Measurements from ENCODE around the gene USP7.
A peak's percentile ranks its signal among the peaks of the same experiment; 100 is the strongest.
"Not testable (repeated sequence)": the region's sequence is repeated elsewhere in the genome, so short reads cannot be mapped to it uniquely, and the experiment has no call there.

Gene USP7

DNA sequence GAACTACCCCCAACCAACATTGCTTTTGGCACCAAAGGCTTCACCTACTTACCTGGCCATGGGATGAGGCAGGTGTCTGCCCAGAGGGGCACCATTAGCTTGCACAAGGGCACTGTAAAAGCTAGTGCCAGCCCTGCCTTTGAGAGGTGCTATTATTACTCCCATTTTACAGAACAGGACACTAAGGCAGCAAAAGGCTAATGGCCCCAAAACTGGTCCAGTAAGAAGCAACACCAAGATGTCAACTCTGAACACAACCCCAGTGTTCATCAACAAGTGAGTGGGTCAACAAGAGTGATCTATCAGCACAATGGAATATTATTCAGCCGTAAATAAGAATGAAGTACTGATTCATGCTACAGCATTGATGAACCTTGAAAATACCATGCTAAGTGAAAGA lies 7.7 kb upstream of the USP7 start:
- DNase-seq = no peak

DNA sequence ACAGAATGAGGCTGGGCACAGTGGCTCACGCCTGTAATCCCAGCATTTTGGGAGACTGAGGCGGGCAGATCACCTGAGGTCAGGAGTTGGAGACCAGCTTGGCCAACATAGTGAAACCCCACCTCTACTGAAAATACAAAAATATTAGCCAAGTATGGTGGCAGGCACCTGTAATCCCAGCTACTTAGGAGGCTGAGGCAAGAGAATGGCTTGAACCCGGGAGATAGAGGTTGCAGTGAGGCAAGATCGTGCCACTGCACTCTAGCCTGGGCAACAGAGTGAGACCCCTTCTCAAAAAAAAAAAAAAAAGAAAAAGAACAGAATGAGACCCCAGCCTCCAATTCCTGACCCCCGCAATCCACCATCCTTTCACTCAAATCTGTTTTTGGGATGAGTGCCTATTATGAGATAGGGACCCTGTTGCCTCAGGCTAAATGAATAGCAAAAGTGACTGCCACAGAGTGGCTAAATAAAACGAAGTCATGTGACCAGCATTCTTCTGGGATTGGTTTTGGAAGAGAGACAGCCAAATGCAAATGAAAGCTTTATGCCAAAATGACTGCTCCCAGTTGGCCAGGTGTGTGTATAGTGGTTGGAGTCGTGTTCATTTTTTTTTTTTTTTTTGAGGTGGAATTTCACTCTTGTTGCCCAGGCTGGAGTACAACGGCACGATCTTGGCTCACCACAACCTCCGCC lies 5.6 kb upstream of the USP7 start:
- DNase-seq = not testable (repeated sequence)

DNA sequence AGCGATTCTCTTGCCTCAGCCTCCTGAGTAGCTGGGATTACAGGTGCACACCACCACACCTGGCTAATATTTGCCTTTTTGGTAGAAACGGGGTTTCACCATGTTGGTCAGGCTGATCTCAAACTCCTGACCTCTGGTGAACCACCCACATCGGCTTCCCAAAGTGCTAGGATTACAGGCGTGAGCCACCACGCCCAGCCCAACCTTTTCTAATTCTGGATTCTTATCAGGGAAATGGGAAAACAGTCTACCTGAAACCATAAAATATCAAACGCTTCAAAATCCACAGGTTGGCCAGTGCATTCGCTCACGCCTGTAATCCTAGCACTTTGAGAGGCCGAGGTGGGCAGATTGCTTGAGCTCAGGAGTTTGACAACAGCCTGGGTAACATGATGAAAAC lies 4.3 kb upstream of the USP7 start:
- not testable (repeated sequence) for DNase-seq

DNA sequence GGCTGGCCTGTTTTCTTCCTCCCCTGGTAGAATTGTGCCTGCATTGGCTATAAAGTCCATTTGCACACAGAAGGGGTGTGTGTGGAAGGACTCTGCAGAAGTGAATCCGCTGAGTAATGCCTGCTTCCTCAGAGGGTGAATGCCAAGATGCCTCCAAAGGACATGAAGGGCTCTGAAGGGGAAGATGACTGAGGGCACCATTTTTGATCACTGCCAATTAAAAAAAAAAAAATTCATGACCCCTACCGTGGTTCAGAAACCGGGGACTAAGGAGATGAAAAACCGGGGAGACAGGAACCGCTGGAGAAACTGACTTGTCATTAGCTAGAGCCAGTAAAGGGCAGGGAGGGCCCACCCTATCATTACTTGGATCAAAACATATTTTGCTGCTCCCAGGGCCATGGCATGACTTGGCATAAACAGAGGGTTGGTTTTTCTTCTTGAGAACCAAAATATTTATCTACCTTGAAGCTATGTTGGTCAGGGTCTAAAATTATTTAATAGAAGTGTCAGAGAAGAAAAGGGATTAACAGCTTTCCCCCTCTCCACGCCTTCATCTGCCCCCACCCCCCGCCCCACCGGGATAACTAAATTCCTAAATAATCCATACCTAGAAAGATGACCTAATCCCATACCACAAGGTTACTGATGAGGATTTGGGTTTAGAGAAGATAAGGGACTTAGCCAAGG lies 3.6 kb upstream of the USP7 start:
- no peak for DNase-seq

DNA sequence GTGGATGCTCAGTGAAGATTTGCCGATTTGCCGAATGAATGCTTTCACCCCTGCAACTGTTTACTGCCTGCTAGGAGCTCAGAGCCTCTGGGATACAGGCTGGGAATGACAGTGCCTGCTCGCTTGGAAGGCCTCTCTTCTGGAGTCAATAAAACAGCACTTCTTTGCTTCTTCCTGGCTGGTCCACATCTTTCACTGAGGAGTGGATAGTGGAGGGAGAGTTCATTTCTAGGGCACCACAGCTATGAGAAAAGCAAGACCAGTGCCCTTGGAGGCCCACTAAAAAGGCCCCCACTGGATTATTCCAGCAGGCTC lies 3.1 kb upstream of the USP7 start:
- DNase-seq = no peak

DNA sequence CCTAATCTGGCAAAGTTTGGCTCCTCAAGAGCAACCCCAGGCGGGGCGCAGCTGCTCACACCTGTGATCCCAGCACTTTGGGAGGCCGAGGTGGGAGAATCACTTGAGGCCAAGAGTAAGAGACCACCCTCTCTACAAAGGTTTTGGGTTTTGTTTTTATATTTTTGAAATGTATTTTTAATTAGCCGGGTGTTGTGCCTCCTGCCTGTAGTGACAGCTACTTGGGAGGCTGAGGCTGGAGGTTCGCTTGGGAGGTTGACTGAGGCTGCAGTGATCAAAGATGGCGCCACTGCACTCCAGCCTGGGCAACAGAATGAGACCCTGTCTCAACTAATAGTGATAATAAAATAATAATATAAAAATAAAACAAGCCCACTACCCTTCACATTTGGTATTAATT lies 756 bp upstream of the USP7 start:
- DNase-seq = no peak

DNA sequence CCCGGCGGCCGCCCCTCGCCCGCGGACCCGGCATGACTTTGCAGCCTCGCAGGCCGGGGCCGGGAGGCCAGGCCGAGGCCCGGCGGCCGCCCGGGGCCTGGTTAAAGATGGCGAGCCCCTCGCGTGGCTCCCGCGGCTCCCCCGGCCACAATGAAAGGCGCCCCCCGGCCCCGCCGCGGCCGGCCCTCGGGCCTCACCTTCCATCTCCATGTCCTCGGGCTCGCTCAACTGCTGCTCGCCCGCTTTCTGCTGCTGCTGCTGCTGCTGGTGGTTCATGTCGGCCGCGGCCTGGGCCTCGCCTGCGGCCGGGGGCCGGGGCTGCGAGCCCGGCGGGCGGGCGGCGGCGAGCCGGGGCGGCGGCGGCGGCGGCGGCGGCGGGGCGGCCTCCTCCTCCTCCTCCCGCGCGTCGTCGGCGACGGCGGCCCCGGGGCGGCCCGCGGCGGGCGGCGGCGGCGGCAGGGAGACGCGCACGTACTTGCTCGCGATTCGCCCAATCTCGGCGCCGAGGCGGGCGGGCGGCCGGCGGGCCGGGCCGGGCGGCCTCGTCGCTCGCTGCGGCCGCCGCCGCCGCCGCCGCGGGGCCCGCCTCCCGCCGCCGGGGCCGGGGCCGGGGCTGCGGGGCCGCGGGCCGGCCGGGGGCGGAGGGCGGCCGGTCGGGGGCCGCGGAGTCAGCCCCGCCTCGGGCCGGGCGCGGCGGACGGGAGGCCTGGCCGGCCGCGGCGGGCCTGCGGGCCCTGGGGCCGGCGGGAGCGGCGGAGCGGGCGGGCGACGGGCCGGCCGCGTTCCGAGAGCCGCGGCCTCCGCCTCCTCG lies 491 bp downstream of the USP7 start:
- DNase-seq = no peak

DNA sequence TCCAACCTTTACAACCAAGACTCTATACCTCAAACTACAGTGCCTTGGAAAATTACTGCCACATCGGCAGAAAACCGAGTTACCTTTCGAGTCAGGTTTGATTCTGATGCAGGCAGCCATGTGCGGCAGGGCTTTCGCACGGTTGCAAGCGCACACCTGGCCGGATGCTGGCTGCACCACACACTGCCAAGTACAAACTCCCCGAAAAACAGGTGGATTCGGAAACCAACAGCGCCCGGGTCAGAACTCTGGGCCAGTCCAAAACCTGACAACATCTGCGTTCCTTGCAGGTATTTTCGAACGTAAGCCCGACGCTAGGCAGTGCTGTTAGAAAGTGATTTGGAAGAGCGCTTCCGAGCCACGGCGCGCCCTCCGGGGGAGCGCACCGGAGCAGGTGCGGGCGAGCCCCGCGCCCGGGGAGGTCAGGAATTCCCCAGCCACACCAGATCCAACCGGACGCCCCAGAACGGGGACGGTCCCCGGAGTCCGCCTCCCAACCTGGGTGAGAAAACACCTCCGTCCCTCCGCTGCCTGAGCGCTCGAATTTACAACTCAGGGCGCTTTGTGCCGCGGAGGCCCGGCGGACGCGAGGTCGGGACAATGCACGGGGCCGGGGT lies 1.2 kb downstream of the USP7 start:
- DNase-seq = peak; percentile 56

DNA sequence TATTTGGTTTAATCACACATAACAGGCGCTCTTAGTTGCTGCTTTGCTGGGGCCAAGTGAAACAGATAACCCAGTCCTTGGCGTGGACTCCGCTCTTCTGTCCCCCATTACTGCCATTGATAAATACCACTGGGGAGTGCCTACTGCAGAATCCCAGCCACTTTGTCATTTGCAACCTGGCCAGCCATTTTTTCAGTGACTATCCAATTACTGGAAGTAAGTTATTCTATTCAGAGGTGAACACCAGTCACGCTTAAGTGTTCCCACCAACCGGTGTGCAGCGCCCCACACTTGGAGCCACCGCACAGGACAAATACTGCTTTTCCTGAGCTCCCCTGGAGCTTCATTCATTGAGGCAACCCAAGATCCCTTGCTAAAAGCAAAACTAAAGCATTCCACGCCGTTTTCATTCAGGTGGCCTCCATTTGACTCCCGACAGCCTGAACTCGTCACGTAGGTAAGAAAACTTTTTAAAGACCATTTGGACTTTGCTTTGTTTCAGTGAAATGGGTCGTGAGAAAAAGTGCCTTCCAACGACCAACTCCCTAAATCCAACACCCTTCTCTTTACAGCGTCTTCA lies 1.8 kb downstream of the USP7 start:
- DNase-seq = no peak

DNA sequence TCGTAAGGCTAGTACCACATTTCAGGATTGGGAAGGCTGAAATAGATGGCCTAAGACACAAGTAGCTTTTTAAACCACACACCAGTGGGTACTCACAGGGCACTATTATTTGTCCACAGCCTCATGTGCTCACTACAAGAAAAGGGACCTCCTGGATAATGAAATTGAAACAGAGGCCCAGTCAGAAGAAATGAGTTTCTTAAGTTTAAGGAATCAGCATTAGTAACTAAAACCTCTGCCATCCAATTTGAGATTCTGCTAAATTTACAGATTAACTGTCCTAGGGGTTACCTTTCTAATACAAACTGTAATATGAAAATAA lies 3.0 kb downstream of the USP7 start:
- DNase-seq = no peak

DNA sequence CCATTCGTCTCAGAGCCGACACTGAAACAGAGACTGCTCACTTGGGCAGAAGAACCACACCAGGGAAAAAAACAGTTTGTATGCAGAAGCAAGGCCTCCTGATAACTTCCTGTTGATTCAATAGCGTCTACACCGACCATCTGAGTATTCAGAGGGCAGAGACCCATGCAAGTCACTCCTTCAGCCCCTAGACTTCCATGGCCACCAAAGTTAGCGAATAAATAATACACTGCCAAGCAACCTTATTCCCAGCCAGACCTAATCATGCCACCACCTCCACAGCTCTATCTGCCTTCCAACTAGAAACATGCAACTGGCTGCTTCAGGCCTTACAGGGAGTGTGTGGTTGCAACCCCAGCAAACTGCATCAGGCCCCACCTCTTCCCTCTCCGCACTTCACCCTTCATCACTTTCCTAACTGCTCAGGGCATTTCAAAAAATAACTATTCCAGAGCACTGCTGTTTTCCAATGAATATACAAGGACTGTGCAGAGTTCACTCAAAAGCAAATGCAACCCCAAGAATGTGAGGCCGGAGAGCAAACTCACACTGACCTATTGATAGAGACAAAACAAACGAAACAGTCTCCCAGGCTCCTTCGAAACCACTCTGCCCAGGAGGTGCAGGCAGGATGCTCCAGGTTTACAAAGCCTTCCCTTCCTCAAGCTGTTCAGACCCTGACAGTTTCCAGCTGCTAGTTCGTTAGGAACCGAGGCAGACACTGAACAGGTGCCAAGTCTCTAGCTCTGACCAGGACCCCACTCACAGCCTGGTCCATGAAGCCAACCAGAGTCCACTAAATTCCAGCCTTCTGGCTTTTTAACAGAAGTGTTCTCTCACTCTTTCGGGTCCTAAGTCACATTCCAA lies 3.6 kb downstream of the USP7 start:
- DNase-seq = no peak

DNA sequence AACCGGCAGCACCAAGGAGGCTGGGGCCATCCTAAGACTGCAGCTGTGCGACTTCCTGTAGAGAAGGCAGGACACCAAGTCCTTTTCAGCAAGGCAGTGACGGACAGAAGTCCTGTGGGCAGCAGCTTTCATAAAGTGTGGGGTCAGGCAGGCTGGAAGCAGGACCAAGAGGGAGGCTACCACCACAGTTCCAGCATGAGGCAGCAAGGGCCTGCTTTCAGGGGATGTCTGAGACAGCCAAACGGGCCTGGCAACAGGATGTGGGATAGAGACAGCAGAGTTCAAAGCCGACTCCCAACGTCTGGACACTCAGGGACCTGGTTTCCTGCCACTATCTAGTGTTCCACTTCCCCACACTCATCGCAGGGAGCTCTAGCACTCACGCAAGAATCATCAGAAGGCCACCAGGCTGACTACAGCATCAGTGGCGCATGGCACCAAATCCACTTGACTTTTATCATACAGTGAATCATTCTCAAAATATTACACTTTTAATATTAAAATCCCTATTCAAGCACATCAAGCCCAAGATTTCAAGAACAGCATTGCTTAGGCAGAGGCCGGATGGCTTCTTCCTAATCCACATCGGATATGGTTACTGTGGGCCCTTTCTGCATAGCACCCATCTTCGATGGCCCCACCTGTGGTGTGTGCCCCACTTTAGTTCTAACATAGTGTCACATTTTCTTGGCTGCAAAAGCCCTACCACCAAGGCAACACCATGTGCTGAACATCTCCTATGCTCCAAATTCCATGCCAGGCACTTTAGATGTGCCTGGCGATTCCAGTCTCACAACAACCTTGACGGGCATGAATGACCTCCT lies 5.2 kb downstream of the USP7 start:
- DNase-seq = no peak

DNA sequence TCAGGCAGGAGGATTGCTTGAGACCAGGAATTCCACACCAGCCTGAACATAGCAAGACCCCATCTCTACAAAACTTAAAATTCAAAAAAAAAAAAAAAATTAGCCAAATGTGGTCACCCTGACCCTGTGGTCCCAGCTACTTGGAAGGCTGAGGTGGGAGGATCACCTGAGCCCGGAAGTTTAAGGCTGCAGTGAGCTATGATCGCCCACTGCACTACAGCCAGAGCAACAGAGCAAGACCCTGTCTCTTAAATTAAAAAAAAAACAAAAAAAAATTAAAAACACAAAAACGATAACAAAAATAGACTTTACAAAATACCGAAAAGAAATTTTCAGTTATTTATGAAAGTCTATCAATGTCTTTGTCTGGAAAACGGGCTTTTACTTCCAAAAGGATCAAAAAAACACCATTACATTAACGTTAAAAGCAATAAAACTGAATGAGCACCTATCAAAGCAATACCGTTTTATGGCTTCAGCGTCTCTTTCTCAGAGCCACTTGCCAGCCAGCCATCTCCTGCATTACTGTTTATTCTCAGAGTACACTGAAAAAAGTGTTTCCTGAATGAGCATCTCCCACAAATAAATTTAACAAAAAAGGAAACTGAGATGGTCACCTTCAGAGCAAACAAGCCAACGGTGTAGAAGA lies 6.1 kb downstream of the USP7 start:
- DNase-seq = no peak

DNA sequence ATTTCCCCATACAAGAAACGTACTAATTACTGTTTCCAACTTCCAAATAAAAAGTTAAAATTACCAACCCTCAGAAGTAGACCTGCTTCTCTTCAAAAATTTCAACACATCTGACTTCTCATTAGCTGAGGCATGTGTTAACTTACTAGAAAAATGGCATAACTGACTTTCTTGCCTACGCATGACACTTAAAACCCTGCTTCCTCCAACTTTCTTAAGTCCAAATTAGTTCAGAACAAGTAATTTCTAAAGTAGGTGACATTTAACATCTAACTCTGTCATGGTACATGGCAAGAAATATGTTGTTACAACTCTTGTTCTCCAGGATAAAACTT lies 6.7 kb downstream of the USP7 start:
- no peak for DNase-seq

DNA sequence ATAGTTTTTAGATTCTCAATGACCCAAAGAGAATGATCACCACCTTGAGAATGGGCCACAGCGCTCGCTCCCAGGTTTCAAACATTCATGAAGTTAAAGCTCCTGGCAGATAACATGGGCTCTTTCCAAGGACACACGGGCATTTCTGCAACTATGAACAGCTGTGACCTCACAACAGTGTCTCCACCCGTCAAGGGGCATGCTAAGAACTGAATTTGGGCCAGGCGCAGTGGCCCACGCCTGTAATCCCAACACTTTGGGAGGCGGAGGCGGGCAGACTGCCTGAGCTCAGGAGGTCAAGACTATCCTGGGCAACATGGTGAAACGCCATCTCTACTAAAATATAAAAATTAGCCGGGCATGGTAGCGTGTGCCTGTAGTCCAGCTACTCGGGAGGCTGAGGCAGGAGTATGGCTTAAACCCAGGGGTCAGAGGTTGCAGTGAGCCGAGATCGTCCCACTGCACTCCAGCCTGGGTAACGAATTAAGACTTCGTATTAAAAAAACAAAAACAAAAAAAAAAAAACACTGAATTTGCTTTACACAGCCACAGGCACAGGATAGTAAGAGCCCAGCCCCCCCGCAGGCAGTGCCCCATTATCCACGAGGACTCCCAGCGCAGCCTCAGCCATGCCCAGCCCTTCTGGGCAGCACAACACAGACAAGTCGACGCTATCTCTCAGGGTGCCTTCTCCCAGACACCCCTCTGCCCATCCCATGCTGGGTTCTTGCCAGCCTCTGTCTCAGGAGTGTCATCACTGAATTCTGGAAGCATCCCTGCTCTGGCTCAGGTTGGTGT lies 7.2 kb downstream of the USP7 start:
- no peak for DNase-seq

DNA sequence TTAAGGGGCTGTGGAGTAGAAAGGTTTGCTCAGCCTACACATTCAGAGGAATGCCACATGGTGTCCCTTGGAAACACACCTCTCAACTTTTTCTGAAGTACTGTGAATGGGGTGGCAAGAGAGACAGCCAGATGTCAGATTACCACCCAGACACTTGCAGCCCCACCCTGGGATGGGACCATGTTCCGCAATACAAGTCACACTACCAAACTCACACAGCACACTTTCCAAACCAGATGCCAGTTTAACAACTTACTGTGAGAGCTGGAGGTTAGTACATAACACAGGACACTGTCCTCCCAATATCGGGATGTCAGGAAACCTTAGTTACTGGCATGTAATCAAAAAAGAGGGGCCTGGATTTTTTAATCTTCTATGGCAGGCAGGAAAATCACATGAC lies 7.9 kb downstream of the USP7 start:
- DNase-seq = no peak

DNA sequence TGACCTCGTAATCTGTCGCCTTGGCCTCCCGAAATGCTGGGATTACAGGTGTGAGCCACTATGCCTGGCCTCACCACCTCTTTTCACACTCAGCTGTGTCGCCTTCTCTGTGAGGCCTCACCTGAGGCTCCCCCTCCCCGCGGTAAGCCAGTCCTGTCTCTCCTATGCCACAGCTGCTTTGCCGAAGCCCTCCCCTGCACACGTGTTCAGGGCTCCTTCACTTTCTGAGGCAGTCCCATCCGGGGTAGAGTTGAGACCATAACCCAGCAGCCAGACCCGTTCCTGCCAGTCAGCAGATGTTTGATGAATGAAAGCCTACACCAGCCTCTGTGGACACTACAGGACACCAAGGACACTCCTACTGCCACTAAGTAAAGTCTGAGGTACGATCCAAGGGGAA lies 10.6 kb downstream of the USP7 start:
- DNase-seq = no peak

DNA sequence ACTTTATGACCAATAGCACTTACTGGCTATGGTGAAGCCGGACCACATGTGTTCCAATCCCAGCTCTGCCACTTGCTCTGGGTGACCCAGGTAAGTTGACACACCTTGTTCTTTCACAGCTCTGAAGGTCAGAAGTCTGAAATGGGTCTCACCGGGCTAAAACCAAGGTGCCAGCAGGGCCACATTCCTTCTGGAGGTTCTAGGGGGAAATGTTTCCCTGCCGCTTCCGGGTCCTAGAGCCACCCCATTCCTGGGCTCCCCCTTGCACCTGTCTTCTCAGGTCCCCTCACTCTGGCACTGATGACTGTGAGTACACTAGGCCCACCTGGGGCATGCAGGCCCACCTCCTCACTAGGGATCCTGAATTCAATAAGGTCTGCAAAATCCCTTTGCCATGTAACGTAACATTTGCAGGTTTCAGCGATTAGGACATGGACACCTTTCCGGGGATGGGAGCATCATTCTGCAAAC lies 11.4 kb downstream of the USP7 start:
- no peak for DNase-seq

DNA sequence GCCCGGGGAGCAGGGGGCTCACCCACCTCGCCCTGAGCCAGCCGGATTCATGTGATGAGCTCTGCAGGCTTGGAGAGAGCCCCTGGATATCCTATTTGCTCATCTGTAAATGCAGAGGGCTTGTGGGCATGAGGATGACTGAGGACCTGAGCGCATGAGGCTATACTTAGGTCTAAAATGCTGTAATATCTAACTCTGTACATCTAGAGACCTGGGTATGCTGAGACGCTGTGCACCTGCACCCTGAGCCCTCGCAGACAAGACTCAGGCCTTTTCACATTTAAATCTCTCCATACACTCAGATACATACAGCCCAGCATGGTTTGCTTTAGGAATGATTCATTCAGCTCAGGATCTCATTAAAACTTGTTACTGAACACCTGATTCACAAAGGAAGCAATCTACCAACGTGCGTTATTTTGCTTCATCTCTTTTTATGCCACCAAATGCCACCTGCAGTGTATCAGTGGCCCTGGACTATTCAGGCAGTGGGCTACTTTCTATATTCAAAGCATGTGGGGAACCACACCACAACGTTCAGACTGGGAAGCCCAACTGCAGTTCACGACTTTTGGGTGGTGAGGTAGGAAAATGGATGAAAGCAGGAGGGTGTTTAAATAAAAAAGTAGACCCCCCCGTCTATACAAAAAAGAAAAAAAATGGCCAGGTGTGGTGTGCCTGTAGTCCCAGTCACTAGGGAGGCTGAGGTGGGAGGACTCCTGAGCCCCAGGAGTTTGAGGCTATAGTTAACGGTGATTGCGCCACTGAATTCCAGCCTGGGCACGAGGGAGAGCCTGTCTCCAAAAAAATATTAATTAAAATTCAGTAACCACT lies 12.0 kb downstream of the USP7 start:
- DNase-seq = no peak

All from stimulated activated CD8-positive, alpha-beta memory T cell treated with anti-CD3 and anti-CD28 coated beads, Interleukin-4, amount 100 ng/mL, for 48 hours (primary cell).